Activated T-helper 9 cell treated with anti-CD3 and anti-CD28 coated beads, Interleukin-2, amount 50 U/mL, for 16 hours (primary cell): ENCODE data around the gene ZNF521.

Source experiments
- DNase-seq: peaks from one replicate; pipeline ENCODE4 v3.0.0-alpha.2; 2020; ENCODE audit warnings: low read depth

ZNF521 gene

DNA sequence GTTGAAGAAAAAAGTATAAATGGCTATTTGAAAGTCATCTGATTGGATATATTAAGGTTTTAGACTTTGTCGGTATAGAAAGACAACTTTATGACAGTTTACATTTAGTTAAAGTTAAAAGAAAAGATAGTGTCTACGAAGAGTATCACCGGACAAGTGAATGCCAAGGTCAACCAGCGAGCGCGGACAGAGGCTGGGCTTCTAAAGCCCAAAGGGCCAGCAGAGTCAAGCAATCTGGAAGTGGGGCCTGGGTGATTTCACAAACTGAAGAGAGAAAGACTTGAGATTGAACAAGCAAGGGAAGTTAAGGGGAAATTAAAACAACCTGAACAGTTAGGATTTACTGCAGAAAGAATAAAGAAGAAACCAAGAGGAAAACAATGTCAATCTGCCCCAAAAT, 16.3 kb downstream of the ZNF521 start:
- no peak for DNase-seq

DNA sequence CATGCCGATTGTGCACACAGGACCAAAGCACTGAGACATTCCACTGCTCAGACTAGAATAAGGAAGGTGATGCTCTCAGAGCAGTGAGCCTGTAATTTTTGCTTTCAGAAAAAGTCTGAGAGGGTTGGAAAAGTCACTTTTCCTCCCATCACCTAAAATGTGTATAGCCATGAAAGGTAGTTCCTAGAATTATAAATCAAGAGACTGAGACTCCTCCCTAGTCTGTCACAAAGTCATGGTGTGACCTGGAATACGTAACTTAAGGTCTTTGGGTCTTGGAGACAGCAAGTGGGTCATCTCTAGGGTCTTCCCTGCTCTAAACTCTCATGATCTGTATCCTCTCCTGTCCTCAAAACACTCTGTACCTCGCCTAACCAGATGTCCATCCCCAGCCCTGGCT, 16.9 kb downstream of the ZNF521 start:
- no peak for DNase-seq

DNA sequence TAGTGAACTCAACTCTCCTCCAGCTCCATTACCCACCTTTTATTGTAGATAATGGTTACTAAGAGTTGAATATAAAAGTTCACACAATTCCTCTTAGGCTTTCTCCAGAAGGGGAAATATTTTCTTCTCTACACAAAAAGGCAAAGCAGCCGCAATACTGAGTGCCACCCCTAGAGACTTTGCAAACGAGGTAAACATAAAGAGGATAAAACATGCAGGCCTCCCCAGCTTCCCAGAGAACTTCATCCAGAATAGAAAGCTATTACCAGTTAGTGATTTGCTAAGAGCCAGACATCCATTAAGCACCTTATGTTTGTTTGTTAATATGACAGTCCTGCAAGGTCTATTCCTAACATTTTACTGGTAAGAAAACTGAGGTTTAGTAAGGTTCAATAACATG, 17.4 kb downstream of the ZNF521 start:
- no peak for DNase-seq

- DNase-seq: no peak
Observed at GRCh38 chr18:25332002-25332401, 20.0 kb downstream of the ZNF521 start.

GRCh38 chr18:25329783-25330182, 22.2 kb downstream of the ZNF521 start:
- no peak for DNase-seq

- DNase-seq: no peak
Observed at GRCh38 chr18:25327584-25327983, 24.4 kb downstream of the ZNF521 start.

- DNase-seq: no peak
Observed at GRCh38 chr18:25326361-25326952, 25.5 kb downstream of the ZNF521 start.

GRCh38 chr18:25322806-25323205, 29.2 kb downstream of the ZNF521 start:
- no peak for DNase-seq

- DNase-seq: no peak
Observed at GRCh38 chr18:25316381-25317018, 35.5 kb downstream of the ZNF521 start.

GRCh38 chr18:25314838-25315190, 37.2 kb downstream of the ZNF521 start:
- DNase-seq: no peak

GRCh38 chr18:25314151-25314837, 37.7 kb downstream of the ZNF521 start:
- no peak for DNase-seq

DNA sequence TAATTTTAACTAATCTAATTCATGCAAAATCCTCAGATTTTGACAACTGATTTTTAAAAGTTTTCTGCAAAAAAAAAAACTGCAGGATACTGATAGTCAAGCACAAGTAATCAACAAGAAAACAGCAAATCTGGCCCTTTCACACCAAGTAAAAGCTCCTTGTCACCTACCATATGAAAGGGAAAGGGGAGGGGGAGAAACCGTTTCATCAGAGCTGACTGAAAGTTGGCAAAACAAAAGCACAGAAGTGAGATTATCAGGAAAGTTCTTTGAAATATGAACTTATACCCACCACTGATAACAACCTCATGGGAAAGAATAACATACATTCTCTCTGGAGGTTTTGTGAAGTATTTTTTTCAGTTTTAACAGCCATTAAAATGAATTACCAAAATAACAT, 38.7 kb downstream of the ZNF521 start:
- DNase-seq: no peak

GRCh38 chr18:25310045-25310444, 41.9 kb downstream of the ZNF521 start:
- no peak for DNase-seq

- DNase-seq: no peak
Observed at GRCh38 chr18:25308381-25308780, 43.6 kb downstream of the ZNF521 start.

DNA sequence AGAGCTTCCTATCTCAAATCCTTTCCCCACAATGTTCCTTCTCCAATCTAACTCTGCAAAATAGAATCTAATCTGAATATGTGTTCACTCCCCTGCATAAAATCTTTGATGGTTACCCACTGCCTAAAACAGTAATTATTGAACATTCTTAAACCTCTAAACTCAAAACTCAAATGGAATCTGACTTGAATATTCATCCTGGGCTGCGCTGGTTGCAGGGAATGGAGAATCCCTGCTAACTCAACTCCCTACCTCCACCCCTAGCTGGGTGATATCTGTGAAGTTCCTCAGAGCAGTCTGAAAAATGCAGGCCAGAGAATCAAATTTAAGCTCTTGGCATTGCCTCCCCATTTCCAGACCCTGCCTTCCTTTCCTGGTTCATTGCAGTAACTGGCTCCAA, 44.8 kb downstream of the ZNF521 start:
- no peak for DNase-seq

GRCh38 chr18:25306671-25307070, 45.3 kb downstream of the ZNF521 start:
- DNase-seq: no peak

GRCh38 chr18:25305584-25305983, 46.4 kb downstream of the ZNF521 start:
- no peak for DNase-seq

DNA sequence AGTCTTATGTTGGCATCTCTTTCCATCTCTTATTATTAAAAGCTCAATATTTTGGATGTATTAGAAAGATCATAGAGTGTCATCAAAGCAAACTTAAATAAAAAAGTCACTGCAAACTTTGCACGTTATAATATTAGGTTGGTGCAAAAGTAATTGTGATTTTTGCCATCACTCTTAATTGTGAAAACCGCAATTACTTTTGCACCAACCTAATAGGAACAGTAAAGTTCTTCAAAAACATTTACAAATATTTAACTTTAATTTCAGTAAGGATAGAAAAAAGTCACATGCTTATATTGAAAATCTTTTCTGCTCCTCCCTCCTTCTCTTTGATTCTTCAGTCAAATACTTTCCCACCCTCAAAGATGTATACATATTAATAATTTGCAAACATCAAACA, 51.5 kb downstream of the ZNF521 start:
- no peak for DNase-seq

DNA sequence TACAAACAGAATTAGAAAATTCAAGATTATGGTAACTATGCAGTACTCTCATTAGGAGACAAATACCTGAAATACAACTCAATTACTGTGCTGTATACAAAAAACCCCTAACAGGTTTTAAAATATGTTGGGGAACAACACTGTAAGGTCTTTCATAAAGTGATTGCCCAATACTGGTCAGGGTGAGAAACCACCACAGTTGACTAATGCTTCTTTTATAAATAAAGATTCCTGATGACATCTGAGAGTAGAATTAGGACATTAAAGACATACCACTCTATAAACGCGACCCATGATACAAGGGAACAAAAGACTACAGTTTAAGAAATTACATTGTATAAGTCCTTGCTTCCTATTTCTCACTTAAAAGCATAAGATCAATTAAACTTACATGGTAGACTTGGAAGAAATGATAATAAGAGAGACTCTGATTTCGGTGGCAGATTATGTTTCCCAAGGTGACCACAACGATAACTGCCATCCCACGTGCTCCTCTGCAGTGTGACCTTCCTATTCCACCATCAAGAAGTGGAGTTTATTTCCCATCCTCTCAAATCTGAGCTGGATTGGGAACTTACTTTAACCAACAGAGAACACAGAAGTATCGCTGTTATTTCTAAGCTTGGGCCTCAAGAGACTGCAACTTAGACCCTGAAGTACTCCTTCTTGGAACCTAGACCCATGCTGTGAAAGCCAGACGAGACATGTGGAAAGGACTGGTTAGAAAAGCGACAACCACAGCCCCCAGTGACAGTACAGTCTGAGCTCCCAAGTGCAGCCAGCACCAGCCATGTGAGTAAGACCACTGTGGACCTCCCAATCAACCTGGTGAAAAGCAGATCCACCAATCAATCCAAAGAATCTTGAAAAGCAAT, 52.3 kb downstream of the ZNF521 start:
- no peak for DNase-seq

DNA sequence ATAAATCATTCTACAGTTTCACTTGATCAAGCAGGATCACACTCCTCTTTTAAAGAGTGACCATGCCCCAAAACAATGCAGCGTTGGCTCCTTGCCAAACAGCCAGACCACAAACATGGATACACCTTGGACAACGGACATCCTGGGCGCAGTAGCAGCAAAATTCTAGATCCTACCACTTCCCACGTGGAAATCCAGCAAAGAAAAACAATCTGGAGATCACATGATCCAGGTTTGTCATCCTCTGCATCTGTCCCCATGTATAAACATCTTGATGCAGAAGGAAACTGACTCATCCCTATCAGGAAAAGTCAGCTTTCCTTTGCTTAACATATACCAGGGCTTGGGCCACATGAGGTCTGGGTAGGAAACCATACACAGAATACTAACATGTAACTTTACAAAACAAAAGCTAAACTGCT, 53.1 kb downstream of the ZNF521 start:
- DNase-seq: no peak

- DNase-seq: no peak
Observed at GRCh38 chr18:25295624-25296138, 56.3 kb downstream of the ZNF521 start.

DNA sequence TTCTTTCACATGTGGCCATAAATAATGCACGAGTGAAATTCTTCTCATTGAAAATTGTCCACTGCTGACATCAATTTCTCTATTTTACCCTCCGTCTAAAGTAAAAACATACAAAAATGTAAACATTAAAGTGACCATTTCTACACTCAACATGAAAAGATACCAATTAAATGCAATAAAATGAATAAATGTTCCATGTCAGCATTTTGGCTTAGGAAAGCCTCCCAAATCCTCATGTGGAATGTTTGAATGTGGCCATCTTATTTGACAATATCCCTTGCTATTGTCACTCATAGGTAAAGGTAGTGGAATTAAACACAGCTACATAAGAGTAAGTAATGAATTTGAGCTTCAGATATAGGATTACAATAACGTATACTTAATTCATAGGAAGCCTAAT, 60.8 kb downstream of the ZNF521 start:
- DNase-seq: no peak
